Neural progenitor cell (in vitro differentiated cells): ENCODE data around the gene HDAC11. TPM values are rescaled to one million over a fixed set of nuclear protein-coding genes. Genes with fewer than 3 reads are reported as not detected.
A peak's percentile ranks its signal among the peaks of the same experiment; 100 is the strongest.

Experiments
- DNase-seq: peaks from one replicate; pipeline ENCODE4 v3.0.0-alpha.2; 2016; ENCODE audit warnings: low spot score
- H2AFZ ChIP-seq: fragments of 200-600 bp; sonication (generic); replicated peaks from 2 replicates; pipeline ENCODE4 v1.6.1; 2016; ENCODE audit warnings: antibody characterized with exemption
- H3F3A ChIP-seq: fragments of 200-600 bp; sonication (generic); 2 replicates; pipeline ENCODE4 v1.6.1; 2016; ENCODE audit warnings: antibody characterized with exemption, low read depth
- H3K27ac ChIP-seq: fragments of 200-600 bp; sonication (generic); 2 replicates; pipeline ENCODE4 v1.5.1; 2016; ENCODE audit warnings: mild to moderate bottlenecking
- H3K27me3 ChIP-seq: fragments of 200-600 bp; sonication (generic); 2 replicates; pipeline ENCODE4 v1.6.1; 2016; ENCODE audit warnings: mild to moderate bottlenecking, moderate library complexity
- H3K36me3 ChIP-seq: fragments of 200-600 bp; sonication (generic); 2 replicates; pipeline ENCODE4 v1.5.1; 2016
- H3K4me1 ChIP-seq: fragments of 200-600 bp; sonication (generic); 2 replicates; pipeline ENCODE4 v1.6.1; 2016; ENCODE audit warnings: mixed run types
- H3K4me2 ChIP-seq: fragments of 200-600 bp; sonication (generic); 2 replicates; pipeline ENCODE4 v1.6.1; 2016
- H3K4me3 ChIP-seq: fragments of 200-600 bp; sonication (generic); 2 replicates; pipeline ENCODE4 v1.5.1; 2016
- H3K79me2 ChIP-seq: fragments of 200-600 bp; sonication (generic); 2 replicates; pipeline ENCODE4 v1.6.1; 2016; ENCODE audit warnings: low read depth
- H3K9ac ChIP-seq: fragments of 200-600 bp; sonication (generic); 2 replicates; pipeline ENCODE4 v1.6.1; 2016
- H3K9me3 ChIP-seq: fragments of 200-600 bp; sonication (generic); 2 replicates; pipeline ENCODE4 v1.5.1; 2016; ENCODE audit warnings: low read depth
- H4K20me1 ChIP-seq: fragments of 200-600 bp; sonication (generic); 2 replicates; pipeline ENCODE4 v1.6.1; 2016; ENCODE audit warnings: low read depth
- H3K27ac Mint-ChIP-seq: 3 replicates; pipeline ENCODE4 v1.8.0; 2021; ENCODE audit warnings: mixed read lengths
- H3K27me3 Mint-ChIP-seq: 2 replicates; pipeline ENCODE4 v1.8.0; 2022; ENCODE audit warnings: low read depth, mild to moderate bottlenecking, inconsistent platforms, moderate library complexity, mixed read lengths; ENCODE audit not compliant: insufficient read depth
- H3K36me3 Mint-ChIP-seq: 3 replicates; pipeline ENCODE4 v1.8.0; 2021; ENCODE audit warnings: mixed read lengths
- H3K4me1 Mint-ChIP-seq: 3 replicates; pipeline ENCODE4 v1.8.0; 2021; ENCODE audit warnings: mixed read lengths
- H3K4me3 Mint-ChIP-seq: 3 replicates; pipeline ENCODE4 v1.8.0; 2021; ENCODE audit warnings: mild to moderate bottlenecking, moderate library complexity, mixed read lengths
- H3K9me3 Mint-ChIP-seq: 3 replicates; pipeline ENCODE4 v1.8.0; 2020; ENCODE audit warnings: mixed read lengths
- EZH2 ChIP-seq: fragments of 200-600 bp; sonication (generic); IDR thresholded peaks from 2 replicates; pipeline ENCODE4 v1.6.1; 2017; ENCODE audit warnings: antibody characterized with exemption, mild to moderate bottlenecking, moderate library complexity
- EZH2phosphoT487 ChIP-seq: fragments of 200-600 bp; sonication (generic); IDR thresholded peaks from 2 replicates; pipeline ENCODE4 v1.6.1; 2017; ENCODE audit warnings: antibody characterized with exemption
- total RNA-seq: library from RNA; depleted of rRNA; stranded (reverse); fragments of >200 nt; gene quantifications from 2 replicates; pipeline ENCODE4 v1.2.3, GENCODE V29; 2015; ENCODE audit warnings: low replicate concordance
- TF ChIP-seq, protein P1 (sequence below): fragments of 200-600 bp; sonication (generic); IDR thresholded peaks from 2 replicates; pipeline ENCODE4 v1.5.1; 2017; ENCODE audit warnings: antibody characterized with exemption, mild to moderate bottlenecking

Gene HDAC11
- total RNA-seq, 1 donor from 2014 or later, result 4.8 TPM

DNA sequence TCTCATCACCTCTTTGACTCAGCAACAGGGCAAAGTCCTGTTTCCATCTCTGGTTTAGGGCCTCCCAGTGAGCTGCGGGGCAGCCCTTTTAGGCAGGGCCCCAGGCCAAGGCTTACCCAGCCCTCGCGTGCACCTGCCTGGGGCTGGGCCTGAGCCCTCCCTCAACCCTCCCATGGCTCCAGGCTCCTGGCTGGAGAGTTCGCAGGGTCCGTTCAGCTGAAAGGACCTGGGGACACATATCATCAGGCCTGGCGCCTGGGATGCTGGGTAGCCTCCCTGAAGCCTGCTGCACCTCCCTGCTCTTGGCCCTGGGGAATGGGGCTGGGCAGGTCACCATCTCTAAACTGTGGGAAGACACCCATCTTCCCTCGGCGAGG is 29.7 kb downstream of the HDAC11 start:
- Mint-ChIP-seq H3K4me1 (peaks cover 52% of the 10 kb centered on the region), H3K36me3 (no peaks in the 10 kb centered on the region), H3K27me3 (peaks cover 2% of the 10 kb centered on the region), H3K9me3 (no peaks in the 10 kb centered on the region), H3K27ac (no peak overlapping the region), H3K4me3 (no peak overlapping the region)
- H4K20me1 ChIP-seq, result no peaks in the 10 kb centered on the region
- no peaks in the 10 kb centered on the region for H3K27me3 ChIP-seq
- H3K9ac ChIP-seq, result no peak overlapping the region
- no peak overlapping the region for H3K27ac ChIP-seq
- peaks cover 6% of the 10 kb centered on the region for H3F3A ChIP-seq
- peaks cover 15% of the 10 kb centered on the region for H3K4me1 ChIP-seq
- H3K79me2 ChIP-seq, result no peaks in the 10 kb centered on the region
- no peak overlapping the region for H3K4me3 ChIP-seq
- H3K9me3 ChIP-seq, result no peaks in the 10 kb centered on the region
- TF ChIP-seq EZH2 (no peak), EZH2phosphoT487 (no peak)
- TF ChIP-seq, protein P1, sequence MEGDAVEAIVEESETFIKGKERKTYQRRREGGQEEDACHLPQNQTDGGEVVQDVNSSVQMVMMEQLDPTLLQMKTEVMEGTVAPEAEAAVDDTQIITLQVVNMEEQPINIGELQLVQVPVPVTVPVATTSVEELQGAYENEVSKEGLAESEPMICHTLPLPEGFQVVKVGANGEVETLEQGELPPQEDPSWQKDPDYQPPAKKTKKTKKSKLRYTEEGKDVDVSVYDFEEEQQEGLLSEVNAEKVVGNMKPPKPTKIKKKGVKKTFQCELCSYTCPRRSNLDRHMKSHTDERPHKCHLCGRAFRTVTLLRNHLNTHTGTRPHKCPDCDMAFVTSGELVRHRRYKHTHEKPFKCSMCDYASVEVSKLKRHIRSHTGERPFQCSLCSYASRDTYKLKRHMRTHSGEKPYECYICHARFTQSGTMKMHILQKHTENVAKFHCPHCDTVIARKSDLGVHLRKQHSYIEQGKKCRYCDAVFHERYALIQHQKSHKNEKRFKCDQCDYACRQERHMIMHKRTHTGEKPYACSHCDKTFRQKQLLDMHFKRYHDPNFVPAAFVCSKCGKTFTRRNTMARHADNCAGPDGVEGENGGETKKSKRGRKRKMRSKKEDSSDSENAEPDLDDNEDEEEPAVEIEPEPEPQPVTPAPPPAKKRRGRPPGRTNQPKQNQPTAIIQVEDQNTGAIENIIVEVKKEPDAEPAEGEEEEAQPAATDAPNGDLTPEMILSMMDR, result no peak
- no peak for DNase-seq
- no peak overlapping the region for H3K4me2 ChIP-seq
- no peaks in the 10 kb centered on the region for H3K36me3 ChIP-seq
- no peak overlapping the region for H2AFZ ChIP-seq

DNA sequence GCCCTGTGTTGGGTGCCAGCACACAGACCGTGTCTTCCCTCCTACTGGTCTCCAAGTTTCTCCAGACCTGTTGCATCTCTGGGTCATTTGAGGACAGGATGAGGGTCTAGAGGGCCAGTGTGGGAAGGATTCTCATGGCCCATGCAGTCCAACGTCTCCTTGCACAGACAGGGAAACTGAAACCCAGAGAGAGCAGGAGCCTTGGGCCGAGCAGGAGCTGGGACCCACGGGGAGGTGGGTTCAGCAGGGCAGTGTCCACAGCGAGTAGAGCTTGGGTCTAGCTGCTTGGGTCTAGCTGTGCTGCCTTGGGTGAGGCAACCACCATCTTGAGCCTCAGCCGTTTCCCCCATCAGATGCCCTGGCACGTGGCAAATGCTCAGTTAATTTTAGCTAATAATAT is 32.3 kb downstream of the HDAC11 start:
- H3K9me3 ChIP-seq, result no peaks in the 10 kb centered on the region
- Mint-ChIP-seq H3K4me3 (no peak overlapping the region), H3K27ac (peak overlapping the region; percentile 72), H3K27me3 (peaks cover 2% of the 10 kb centered on the region), H3K4me1 (peaks cover 37% of the 10 kb centered on the region), H3K36me3 (no peaks in the 10 kb centered on the region), H3K9me3 (no peaks in the 10 kb centered on the region)
- H3K36me3 ChIP-seq, result no peaks in the 10 kb centered on the region
- H3K4me1 ChIP-seq, result peaks cover 14% of the 10 kb centered on the region
- H2AFZ ChIP-seq, result no peak overlapping the region
- H3K4me3 ChIP-seq, result no peak overlapping the region
- no peak for DNase-seq
- no peaks in the 10 kb centered on the region for H3K79me2 ChIP-seq
- H3K27ac ChIP-seq, result no peak overlapping the region
- H4K20me1 ChIP-seq, result no peaks in the 10 kb centered on the region
- TF ChIP-seq EZH2phosphoT487 (no peak), EZH2 (no peak)
- TF ChIP-seq, protein P1, result no peak
- H3K9ac ChIP-seq, result no peak overlapping the region
- H3F3A ChIP-seq, result peaks cover under 1% of the 10 kb centered on the region
- no peak overlapping the region for H3K4me2 ChIP-seq
- no peaks in the 10 kb centered on the region for H3K27me3 ChIP-seq

DNA sequence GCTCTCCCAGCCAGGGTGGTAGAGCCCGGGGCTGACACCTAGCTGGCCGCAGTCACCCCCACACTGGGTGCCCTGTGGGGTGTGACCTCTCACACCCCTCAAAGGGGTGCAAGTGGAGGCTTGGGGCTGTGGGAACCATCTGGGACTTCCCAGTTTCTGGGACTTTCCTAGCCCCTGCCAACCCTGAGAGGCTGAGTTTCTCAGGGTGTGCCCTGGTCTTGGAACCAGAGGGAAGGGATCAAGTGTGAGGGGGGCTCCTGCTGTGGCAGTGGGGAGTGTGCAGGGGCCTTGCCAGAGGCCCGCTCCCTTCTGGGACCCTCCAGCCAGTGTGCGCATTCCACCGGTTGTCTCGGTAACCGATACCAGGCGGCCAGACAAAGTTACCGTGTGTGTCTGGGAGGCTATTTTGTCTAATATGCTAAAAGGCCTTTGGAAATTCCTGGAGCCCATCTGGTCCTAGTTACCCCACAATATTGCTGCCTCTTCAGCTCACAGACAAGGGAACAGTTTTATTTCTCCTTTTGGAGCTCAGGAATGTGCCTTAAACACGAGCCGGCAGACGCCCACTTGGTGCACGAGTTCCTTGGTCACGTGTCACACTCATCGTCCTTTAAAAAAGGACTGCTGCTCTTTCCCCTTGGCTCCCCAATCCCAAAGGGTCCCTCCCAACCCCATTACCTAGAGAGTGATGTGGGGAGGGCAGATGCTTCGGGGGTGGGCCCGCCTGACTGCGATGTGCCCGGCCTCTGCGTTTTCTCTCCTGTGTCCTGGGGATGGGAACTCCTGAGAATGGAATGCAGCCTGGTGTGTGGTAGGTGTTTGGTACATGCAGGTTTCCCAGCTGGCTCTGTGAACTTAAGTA is 33.2 kb downstream of the HDAC11 start:
- H3K9ac ChIP-seq, result no peak overlapping the region
- peak overlapping the region; percentile 22 for H3K4me2 ChIP-seq
- no peak overlapping the region for H2AFZ ChIP-seq
- H3K4me1 ChIP-seq, result peaks cover 7% of the 10 kb centered on the region
- Mint-ChIP-seq H3K9me3 (no peaks in the 10 kb centered on the region), H3K36me3 (no peaks in the 10 kb centered on the region), H3K4me3 (no peak overlapping the region), H3K27ac (peak overlapping the region; percentile 86), H3K4me1 (peaks cover 31% of the 10 kb centered on the region), H3K27me3 (peaks cover 6% of the 10 kb centered on the region)
- no peaks in the 10 kb centered on the region for H4K20me1 ChIP-seq
- H3K9me3 ChIP-seq, result no peaks in the 10 kb centered on the region
- no peaks in the 10 kb centered on the region for H3K27me3 ChIP-seq
- no peak overlapping the region for H3K27ac ChIP-seq
- no peaks in the 10 kb centered on the region for H3F3A ChIP-seq
- no peak for DNase-seq
- H3K36me3 ChIP-seq, result no peaks in the 10 kb centered on the region
- no peak overlapping the region for H3K4me3 ChIP-seq
- TF ChIP-seq EZH2 (no peak), EZH2phosphoT487 (no peak)
- TF ChIP-seq, protein P1, result no peak
- H3K79me2 ChIP-seq, result no peaks in the 10 kb centered on the region
